ENCODE results near the gene DNASE1L1. TPM values are rescaled to one million over a fixed set of nuclear protein-coding genes. Genes with fewer than 3 reads are reported as not detected.
A peak's percentile ranks its signal among the peaks of the same experiment; 100 is the strongest.
"Not testable (repeated sequence)": the region's sequence is repeated elsewhere in the genome, so short reads cannot be mapped to it uniquely, and the experiment has no call there.

Gene DNASE1L1
- total RNA-seq, 1 donor from 2014 or later: 13.5 TPM

GRCh38 chrX:154408659-154409221 is 314 bp downstream of the DNASE1L1 start:
- H3K4me1 Mint-ChIP-seq: peaks cover 11% of the 10 kb centered on the region
- intact Hi-C loops (cut with micrococcal nuclease): no loop called here
- peak overlapping the region; percentile 77 for H3K4me3 Mint-ChIP-seq
- H3K9me3 Mint-ChIP-seq: no peaks in the 10 kb centered on the region
- H3K27me3 Mint-ChIP-seq: no peaks in the 10 kb centered on the region
- peaks cover 6% of the 10 kb centered on the region for H3K36me3 Mint-ChIP-seq (ENCODE audit: low read depth)
- DNase-seq: no peak
- H3K27ac Mint-ChIP-seq: peak overlapping the region; percentile 41

GRCh38 chrX:154404625-154405192 is 4.3 kb downstream of the DNASE1L1 start:
- H3K27ac Mint-ChIP-seq: no peak overlapping the region
- peaks cover 9% of the 10 kb centered on the region for H3K4me1 Mint-ChIP-seq
- H3K9me3 Mint-ChIP-seq: no peaks in the 10 kb centered on the region
- intact Hi-C loops (cut with micrococcal nuclease): no loop called here
- peaks cover 20% of the 10 kb centered on the region for H3K36me3 Mint-ChIP-seq (ENCODE audit: low read depth)
- no peak overlapping the region for H3K4me3 Mint-ChIP-seq
- DNase-seq: no peak
- no peaks in the 10 kb centered on the region for H3K27me3 Mint-ChIP-seq

- intact Hi-C loops (cut with micrococcal nuclease): no loop called here
- Mint-ChIP-seq H3K27me3 (no peaks in the 10 kb centered on the region), H3K27ac (peak overlapping the region; percentile 15), H3K9me3 (no peaks in the 10 kb centered on the region), H3K4me1 (peaks cover 10% of the 10 kb centered on the region), H3K36me3 (ENCODE audit: low read depth) (peaks cover 28% of the 10 kb centered on the region), H3K4me3 (no peak overlapping the region)
- DNase-seq: no peak
Measured at GRCh38 chrX:154403858-154404257, 5.2 kb downstream of the DNASE1L1 start.

- Mint-ChIP-seq H3K27ac (no peak overlapping the region), H3K4me1 (peaks cover 10% of the 10 kb centered on the region), H3K9me3 (no peaks in the 10 kb centered on the region), H3K36me3 (ENCODE audit: low read depth) (peaks cover 35% of the 10 kb centered on the region), H3K4me3 (no peak overlapping the region), H3K27me3 (no peaks in the 10 kb centered on the region)
- intact Hi-C loops (cut with micrococcal nuclease): no loop called here
- no peak for DNase-seq
Measured at GRCh38 chrX:154403192-154403591, 5.9 kb downstream of the DNASE1L1 start.

- intact Hi-C loops (cut with micrococcal nuclease): no loop called here
- Mint-ChIP-seq H3K9me3 (no peaks in the 10 kb centered on the region), H3K4me3 (no peak overlapping the region), H3K36me3 (ENCODE audit: low read depth) (peaks cover 38% of the 10 kb centered on the region), H3K27ac (no peak overlapping the region), H3K4me1 (peaks cover 11% of the 10 kb centered on the region), H3K27me3 (no peaks in the 10 kb centered on the region)
- DNase-seq: no peak
Measured at GRCh38 chrX:154402622-154403127, 6.4 kb downstream of the DNASE1L1 start.

GRCh38 chrX:154401918-154402621 is 7.0 kb downstream of the DNASE1L1 start:
- Mint-ChIP-seq H3K36me3 (ENCODE audit: low read depth) (peaks cover 38% of the 10 kb centered on the region), H3K4me1 (peaks cover 11% of the 10 kb centered on the region), H3K9me3 (no peaks in the 10 kb centered on the region), H3K4me3 (no peak overlapping the region), H3K27ac (no peak overlapping the region), H3K27me3 (no peaks in the 10 kb centered on the region)
- DNase-seq: no peak
- intact Hi-C loops (cut with micrococcal nuclease): no loop called here

GRCh38 chrX:154401045-154401799 is 7.8 kb downstream of the DNASE1L1 start:
- Mint-ChIP-seq H3K36me3 (ENCODE audit: low read depth) (peaks cover 38% of the 10 kb centered on the region), H3K4me1 (peaks cover 11% of the 10 kb centered on the region), H3K27me3 (no peaks in the 10 kb centered on the region), H3K27ac (peak overlapping the region; percentile 74), H3K9me3 (no peaks in the 10 kb centered on the region), H3K4me3 (peak overlapping the region; percentile 92)
- DNase-seq: no peak
- intact Hi-C loops (cut with micrococcal nuclease): no loop called here

- peaks cover 38% of the 10 kb centered on the region for H3K36me3 Mint-ChIP-seq (ENCODE audit: low read depth)
- peak overlapping the region; percentile 92 for H3K4me3 Mint-ChIP-seq
- DNase-seq; H3K9me3 Mint-ChIP-seq; H3K27me3 Mint-ChIP-seq; intact Hi-C loops (cut with micrococcal nuclease): not testable (repeated sequence)
- H3K27ac Mint-ChIP-seq: peak overlapping the region; percentile 100
- H3K4me1 Mint-ChIP-seq: peaks cover 11% of the 10 kb centered on the region
Measured at GRCh38 chrX:154400369-154400817, 8.7 kb downstream of the DNASE1L1 start.

- H3K27me3 Mint-ChIP-seq: no peaks in the 10 kb centered on the region
- H3K4me3 Mint-ChIP-seq: peak overlapping the region; percentile 92
- intact Hi-C loops (cut with micrococcal nuclease): loop anchor here (5.0 kb wide), 2 partner anchors 38 to 78 kb away; partner anchors contain the start of genes GDI1 and LAGE3
- peaks cover 38% of the 10 kb centered on the region for H3K36me3 Mint-ChIP-seq (ENCODE audit: low read depth)
- no peaks in the 10 kb centered on the region for H3K9me3 Mint-ChIP-seq
- H3K27ac Mint-ChIP-seq: peak overlapping the region; percentile 100
- DNase-seq: peak; percentile 77
- H3K4me1 Mint-ChIP-seq: peaks cover 11% of the 10 kb centered on the region
Measured at GRCh38 chrX:154399527-154400368, 9.3 kb downstream of the DNASE1L1 start.

GRCh38 chrX:154398668-154399526 is 10.2 kb downstream of the DNASE1L1 start:
- Mint-ChIP-seq H3K36me3 (ENCODE audit: low read depth) (peaks cover 38% of the 10 kb centered on the region), H3K4me1 (peaks cover 11% of the 10 kb centered on the region), H3K27ac (peak overlapping the region; percentile 100), H3K9me3 (no peaks in the 10 kb centered on the region), H3K4me3 (peak overlapping the region; percentile 92), H3K27me3 (no peaks in the 10 kb centered on the region)
- DNase-seq: peak; percentile 94
- intact Hi-C loops (cut with micrococcal nuclease): loop anchor here (5.0 kb wide), 2 partner anchors 38 to 78 kb away; partner anchors contain the start of genes GDI1 and LAGE3

GRCh38 chrX:154397888-154398667 is 11.0 kb downstream of the DNASE1L1 start, which contains the start of gene RPL10:
Gene RPL10 (plus strand): TSS chrX:154398377. CDS start chrX:154398520, 143 bp downstream.
- intact Hi-C loops (cut with micrococcal nuclease): loop anchor here (5.0 kb wide), 2 partner anchors 39 to 79 kb away; partner anchors contain the start of genes GDI1 and LAGE3
- Mint-ChIP-seq H3K36me3 (ENCODE audit: low read depth) (peaks cover 38% of the 10 kb centered on the region), H3K4me1 (peaks cover 11% of the 10 kb centered on the region), H3K9me3 (no peaks in the 10 kb centered on the region), H3K27ac (peak within 1 kb of the TSS; percentile 100), H3K27me3 (no peaks in the 10 kb centered on the region), H3K4me3 (peak within 1 kb of the TSS; percentile 92)
- DNase-seq: peak; percentile 97

Measured in activated CD4-positive, alpha-beta T cell treated with anti-CD3 and anti-CD28 coated beads, Interleukin-2, amount 10 ng/mL, durations not matched to agents 24 days and 14 days (primary cell).